Caco-2 (cell line): ENCODE measurements around the gene DET1. TPM values are rescaled to one million over a fixed set of nuclear protein-coding genes. Genes with fewer than 3 reads are reported as not detected.
"Not testable (repeated sequence)": the region's sequence is repeated elsewhere in the genome, so short reads cannot be mapped to it uniquely, and the experiment has no call there.

Source experiments
- BruUV-seq: library from RNA; stranded (reverse); fragments of 400-500 nt; replicated peaks from 2 replicates; lab custom pipeline; 2021; lab: Mats Ljungman, UMichigan
- CTCF ChIA-PET: fragments of 300-600 bp; sonication (Branson Sonifier 250); formaldehyde crosslinking; loops from one replicate; lab custom pipeline; 2022; ENCODE audit warnings: antibody characterized with exemption; lab: Charles Lee
- POLR2A ChIA-PET: fragments of 300-600 bp; sonication (Branson Sonifier 250); formaldehyde crosslinking; loops from one replicate; lab custom pipeline; 2022; ENCODE audit warnings: antibody characterized with exemption; lab: Charles Lee
- DNase-seq, 2 experiments: peaks; one replicate each; pipeline versions ENCODE4 v3.0.0 to v3.0.0-alpha.2; 2020 to 2022
- H3K27me3 ChIP-seq: replicated peaks from 2 replicates; pipeline ENCODE4 v1.6.0; 2011; ENCODE audit warnings: low read length; ENCODE audit not compliant: control insufficient read depth, insufficient read depth
- H3K36me3 ChIP-seq: 2 replicates; pipeline ENCODE4 v1.5.1; 2011; ENCODE audit warnings: low read length; ENCODE audit not compliant: control insufficient read depth, insufficient read depth
- H3K4me1 ChIP-seq: fragments of 250-450 bp; sonication (Bioruptor Pico); 2 replicates; pipeline ENCODE4 v1.5.1; 2020; ENCODE audit warnings: mild to moderate bottlenecking
- H3K4me3 ChIP-seq: 2 replicates; pipeline ENCODE4 v1.5.1; 2011; ENCODE audit warnings: low read depth, mild to moderate bottlenecking, control low read depth, low read length
- H3K9me3 ChIP-seq: fragments of 250-450 bp; sonication (Bioruptor Pico); 2 replicates; pipeline ENCODE4 v1.5.1; 2020; ENCODE audit warnings: mild to moderate bottlenecking, moderate library complexity
- H3K27ac Mint-ChIP-seq: one replicate; pipeline ENCODE4 v1.8.0; 2022; ENCODE audit warnings: mixed read lengths; ENCODE audit not compliant: unreplicated experiment
- H3K27me3 Mint-ChIP-seq: one replicate; pipeline ENCODE4 v1.8.0; 2022; ENCODE audit warnings: mixed read lengths; ENCODE audit not compliant: insufficient read depth, unreplicated experiment
- H3K36me3 Mint-ChIP-seq: one replicate; pipeline ENCODE4 v1.8.0; 2022; ENCODE audit warnings: mild to moderate bottlenecking, mixed read lengths; ENCODE audit not compliant: insufficient read depth, unreplicated experiment
- H3K4me1 Mint-ChIP-seq: one replicate; pipeline ENCODE4 v1.8.0; 2022; ENCODE audit warnings: low read depth, mixed read lengths; ENCODE audit not compliant: unreplicated experiment
- H3K4me3 Mint-ChIP-seq: one replicate; pipeline ENCODE4 v1.8.0; 2022; ENCODE audit warnings: mild to moderate bottlenecking, moderate library complexity, mixed read lengths; ENCODE audit not compliant: unreplicated experiment
- H3K9me3 Mint-ChIP-seq: one replicate; pipeline ENCODE4 v1.8.0; 2022; ENCODE audit warnings: mixed read lengths; ENCODE audit not compliant: unreplicated experiment
- CTCF ChIP-seq, 2 experiments: fragments of 200-600 bp in 1 of 2; IDR thresholded peaks; 1 replicate in 1 of 2; 2 replicates in 1 of 2; pipeline versions ENCODE4 v1.5.1 to v1.8.0; 2011 to 2022; ENCODE audit warnings: antibody characterized with exemption in 1 of 2, control low read depth in 1 of 2, inconsistent platforms in 1 of 2, low read depth in 1 of 2, low read length in 1 of 2, mild to moderate bottlenecking in 1 of 2, moderate library complexity in 1 of 2; ENCODE audit not compliant: insufficient read depth in 1 of 2, severe bottlenecking in 1 of 2, unreplicated experiment in 1 of 2
- intact Hi-C: fragments of 100-400 bp; cut with micrococcal nuclease; formaldehyde crosslinking; loops from one replicate; pipeline ENCODE4 v1.10.0; 2022; ENCODE audit not compliant: unreplicated experiment
- total RNA-seq: library from RNA; stranded (reverse); gene quantifications from 2 replicates; pipeline ENCODE4 v1.2.3, GENCODE V29; 2022

The DET1 gene
- total RNA-seq, 1 experiment from 2014 or later = 2.0 TPM

GRCh38 chr15:88476635-88477060 lies 69.8 kb downstream of the DET1 start:
- Mint-ChIP-seq H3K9me3 (no peaks in the 10 kb centered on the region), H3K27me3 (no peaks in the 10 kb centered on the region), H3K27ac (no peak overlapping the region), H3K4me1 (peaks cover 4% of the 10 kb centered on the region), H3K4me3 (no peak overlapping the region), H3K36me3 (peaks cover 20% of the 10 kb centered on the region)
- Histone ChIP-seq H3K36me3 (peaks cover 3% of the 10 kb centered on the region; the same call in 1 of the 2 replicates), H3K4me1 (no peaks in the 10 kb centered on the region), H3K9me3 (no peaks in the 10 kb centered on the region), H3K4me3 (no peak overlapping the region), H3K27me3 (no peaks in the 10 kb centered on the region)
- POLR2A ChIA-PET = interaction anchor here (0.7 kb wide), 1 partner anchor 148 kb away, joined by 3 read pairs; no protein-coding TSS in a partner anchor
- BruUV-seq = no TSS peak
- CTCF ChIA-PET = interaction anchor here (0.5 to 0.8 kb wide), 2 partner anchors 162 to 165 kb away, joined by 3 to 6 read pairs; partner anchors contain the start of gene ISG20
- peak; percentile 65 for TF ChIP-seq CTCF (IDR thresholded peaks at IDR 0.05; ENCODE audit: insufficient read depth in 1 of 2, low read depth in 1 of 2, low read length in 1 of 2, severe bottlenecking in 1 of 2, unreplicated experiment in 1 of 2)
- DNase-seq = peak in 1 of 2 experiments; percentile 54
- intact Hi-C loops = loop anchor here (1.0 to 5.0 kb wide), 2 partner anchors 138 to 181 kb away; no protein-coding TSS in a partner anchor

GRCh38 chr15:88473661-88474293 lies 72.7 kb downstream of the DET1 start:
- H3K4me3 ChIP-seq, H3K27me3 ChIP-seq, intact Hi-C loops, H3K4me1 ChIP-seq, H3K4me3 Mint-ChIP-seq, H3K36me3 ChIP-seq, DNase-seq, H3K27ac Mint-ChIP-seq, H3K27me3 Mint-ChIP-seq, POLR2A ChIA-PET, BruUV-seq, H3K4me1 Mint-ChIP-seq, H3K9me3 Mint-ChIP-seq, H3K9me3 ChIP-seq, CTCF ChIA-PET: not testable (repeated sequence)
- peaks cover 18% of the 10 kb centered on the region for H3K36me3 Mint-ChIP-seq

- Histone ChIP-seq H3K4me1 (no peaks in the 10 kb centered on the region), H3K36me3 (peaks cover 3% of the 10 kb centered on the region; the same call in 1 of the 2 replicates), H3K27me3 (no peaks in the 10 kb centered on the region), H3K9me3 (no peaks in the 10 kb centered on the region), H3K4me3 (no peak overlapping the region)
- H3K4me3 Mint-ChIP-seq = no peak overlapping the region
- ChIA-PET POLR2A (no interaction called here), CTCF (no interaction called here)
- no peaks in the 10 kb centered on the region for H3K27me3 Mint-ChIP-seq
- BruUV-seq = no TSS peak
- TF ChIP-seq CTCF (IDR thresholded peaks at IDR 0.05; ENCODE audit: insufficient read depth in 1 of 2, low read depth in 1 of 2, low read length in 1 of 2, severe bottlenecking in 1 of 2, unreplicated experiment in 1 of 2) = no peak
- H3K27ac Mint-ChIP-seq = no peak overlapping the region
- no peaks in the 10 kb centered on the region for H3K4me1 Mint-ChIP-seq
- peaks cover 14% of the 10 kb centered on the region for H3K36me3 Mint-ChIP-seq
- intact Hi-C loops = no loop called here
- H3K9me3 Mint-ChIP-seq = no peaks in the 10 kb centered on the region
- no peak for DNase-seq
These were observed 74.3 kb downstream of the DET1 start for GRCh38 chr15:88472225-88472624.
